T-cell (primary cell): ENCODE results near the gene ZNF692. TPM values are rescaled to one million over a fixed set of nuclear protein-coding genes. Genes with fewer than 3 reads are reported as not detected.
A peak's percentile ranks its signal among the peaks of the same experiment; 100 is the strongest.

Experiments used
- ATAC-seq, 4 experiments: fragments of 200-7000 bp in 3 of 4; fragments of 150-1000 bp in 1 of 4; cut with Tn5 transposase; replicated peaks in 1 of 4; 1 replicate in 3 of 4; 2 replicates in 1 of 4; pipeline ENCODE4 v1.10.0; 2021; ENCODE audit warnings: moderate library complexity in 3 of 4, mild to moderate bottlenecking in 2 of 4, moderate number of reproducible peaks in 1 of 4
- CTCF ChIA-PET, 2 donors: fragments of 300-600 bp; sonication (Branson Sonifier 250); formaldehyde crosslinking; loops; one replicate each; lab custom pipeline; 2022; ENCODE audit warnings: antibody characterized with exemption in 2 of 2; lab: Charles Lee
- POLR2A ChIA-PET, 2 donors: fragments of 300-600 bp; sonication (Branson Sonifier 250); formaldehyde crosslinking; loops; one replicate each; lab custom pipeline; 2022; ENCODE audit warnings: antibody characterized with exemption in 2 of 2; lab: Charles Lee
- DNase-seq, 35 experiments: peaks; one replicate each; pipeline versions ENCODE4 v3.0.0 to v3.0.0-alpha.2; 2013 to 2023
- H3K27ac ChIP-seq: one replicate; pipeline ENCODE4 v1.5.1; 2013; ENCODE audit warnings: low read length
- H3K27me3 ChIP-seq, 2 experiments: replicated peaks in 1 of 2; 1 replicate in 1 of 2; 2 replicates in 1 of 2; pipeline versions ENCODE4 v1.6.1 to v1.7.0; 2013; ENCODE audit warnings: low read length in 1 of 2, mixed read lengths in 1 of 2; ENCODE audit not compliant: control insufficient read depth in 2 of 2, insufficient read depth in 2 of 2; ENCODE audit errors: extremely low read depth in 1 of 2
- H3K36me3 ChIP-seq, 2 donors: 1 replicate in 1 of 2; 2 replicates in 1 of 2; pipeline versions ENCODE4 v1.6.1 to v1.7.0; 2013; ENCODE audit warnings: low read length in 1 of 2; ENCODE audit not compliant: control insufficient read depth in 2 of 2, insufficient read depth in 1 of 2; ENCODE audit errors: extremely low read depth in 1 of 2
- H3K4me1 ChIP-seq, 2 experiments: 1 replicate in 1 of 2; 2 replicates in 1 of 2; pipeline versions ENCODE4 v1.6.1 to v1.7.0; 2013; ENCODE audit warnings: low read length in 2 of 2, mixed read lengths in 1 of 2; ENCODE audit not compliant: insufficient read depth in 2 of 2, control insufficient read depth in 1 of 2; ENCODE audit errors: extremely low read depth in 1 of 2
- H3K4me3 ChIP-seq, 2 donors: 1 replicate in 1 of 2; 2 replicates in 1 of 2; pipeline versions ENCODE4 v1.5.1 to v1.7.0; 2013; ENCODE audit warnings: mild to moderate bottlenecking in 2 of 2, low read length in 1 of 2, moderate library complexity in 1 of 2; ENCODE audit not compliant: control insufficient read depth in 1 of 2; ENCODE audit errors: extremely low read depth in 1 of 2
- H3K9me3 ChIP-seq: 2 replicates; pipeline ENCODE4 v1.7.0; 2013
- H3K27ac Mint-ChIP-seq, 2 donors: one replicate each; pipeline ENCODE4 v1.8.0; 2020 to 2021; ENCODE audit warnings: mild to moderate bottlenecking in 2 of 2, mixed read lengths in 2 of 2
- H3K27me3 Mint-ChIP-seq, 2 donors: one replicate each; pipeline ENCODE4 v1.8.0; 2021 to 2022; ENCODE audit warnings: mixed read lengths in 2 of 2
- H3K36me3 Mint-ChIP-seq: one replicate; pipeline ENCODE4 v1.8.0; 2021; ENCODE audit warnings: mixed read lengths
- H3K4me1 Mint-ChIP-seq, 3 donors: one replicate each; pipeline ENCODE4 v1.8.0; 2020 to 2022; ENCODE audit warnings: mixed read lengths in 3 of 3, mild to moderate bottlenecking in 1 of 3
- H3K4me3 Mint-ChIP-seq, 3 donors: one replicate each; pipeline ENCODE4 v1.8.0; 2020 to 2022; ENCODE audit warnings: mild to moderate bottlenecking in 3 of 3, mixed read lengths in 3 of 3, moderate library complexity in 3 of 3
- H3K9me3 Mint-ChIP-seq, 3 donors: one replicate each; pipeline ENCODE4 v1.8.0; 2020 to 2022; ENCODE audit warnings: mixed read lengths in 3 of 3
- WGBS: methylation state at CpG from one replicate; pipeline ENCODE4 v1.1.5; 2013; ENCODE audit warnings: missing lambda C conversion rate; ENCODE audit not compliant: insufficient coverage; 5-methylcytosine and 5-hydroxymethylcytosine counted together
- total RNA-seq, 35 experiments: library from RNA in 6 of 35; stranded (reverse) in 6 of 35; fragments of 120-200 nt in 1 of 35; gene quantifications; one replicate each; pipeline versions ENCODE4 v1.2.1 to v1.2.4 and lab custom pipeline; 2013 to 2026

The ZNF692 gene
- total RNA-seq, 5 donors from 2014 or later (not counting 1 experiment from before 2014, with no cell fraction given) = 53.9 to 88.1 (median 78.7) TPM

GRCh38 chr1:248904437-248905216 is 45.7 kb upstream of the ZNF692 start:
- ChIA-PET POLR2A (no interaction called here), CTCF (interaction anchor here in 1 of 2 donors (0.8 to 1.0 kb wide), 3 partner anchors 51 to 79 kb away, joined by 3 to 6 read pairs (median 5); partner anchors contain the start of gene SH3BP5L)
- Histone ChIP-seq H3K36me3 (no peaks in the 10 kb centered on the region), H3K27ac (no peak overlapping the region), H3K27me3 (no peaks in the 10 kb centered on the region), H3K4me1 (peaks cover 2 to 14% of the 10 kb centered on the region in 2 experiments), H3K4me3 (no peak overlapping the region), H3K9me3 (no peaks in the 10 kb centered on the region)
- H3K36me3 Mint-ChIP-seq = peaks cover 7% of the 10 kb centered on the region
- no peak for DNase-seq
- no peak overlapping the region for H3K27ac Mint-ChIP-seq
- H3K4me1 Mint-ChIP-seq = peaks cover 25 to 38% (median 34%) of the 10 kb centered on the region in 3 donors
- peaks cover 0 to 6% of the 10 kb centered on the region in 2 donors for H3K27me3 Mint-ChIP-seq
- no peak for ATAC-seq
- WGBS = 71% methylated on average over 1 of the region's 3 CpGs
- peak overlapping the region in 1 of 3 donors; percentile 90 for H3K4me3 Mint-ChIP-seq
- no peaks in the 10 kb centered on the region for H3K9me3 Mint-ChIP-seq

- H3K4me3 Mint-ChIP-seq = no peak overlapping the region
- no peaks in the 10 kb centered on the region for H3K36me3 Mint-ChIP-seq
- H3K4me3 ChIP-seq = no peak overlapping the region
- POLR2A ChIA-PET = no interaction called here
- peaks cover 7 to 9% (median 8%) of the 10 kb centered on the region in 3 donors for H3K4me1 Mint-ChIP-seq
- 60% methylated on average over 1 of the region's 2 CpGs for WGBS
- CTCF ChIA-PET = no interaction called here
- H3K27ac Mint-ChIP-seq = no peak overlapping the region
- no peak overlapping the region for H3K27ac ChIP-seq
- peaks cover 13 to 28% of the 10 kb centered on the region in 2 donors for H3K27me3 Mint-ChIP-seq
- peaks cover 0 to 13% of the 10 kb centered on the region in 2 experiments for H3K27me3 ChIP-seq
- ATAC-seq (no peak), DNase-seq (no peak)
- no peaks in the 10 kb centered on the region for H3K9me3 ChIP-seq
- H3K4me1 ChIP-seq = peaks cover 2 to 5% of the 10 kb centered on the region in 2 experiments
- H3K9me3 Mint-ChIP-seq = no peaks in the 10 kb centered on the region
- H3K36me3 ChIP-seq = no peaks in the 10 kb centered on the region
Observed at GRCh38 chr1:248901578-248901977, 42.7 kb upstream of the ZNF692 start.

GRCh38 chr1:248900637-248901036 is 41.8 kb upstream of the ZNF692 start:
- Histone ChIP-seq H3K9me3 (no peaks in the 10 kb centered on the region), H3K4me1 (peaks cover 2% of the 10 kb centered on the region in 2 experiments), H3K27ac (no peak overlapping the region), H3K36me3 (no peaks in the 10 kb centered on the region), H3K4me3 (no peak overlapping the region), H3K27me3 (peaks cover 0 to 16% of the 10 kb centered on the region in 2 experiments)
- no peak for ATAC-seq
- Mint-ChIP-seq H3K4me3 (no peak overlapping the region), H3K36me3 (no peaks in the 10 kb centered on the region), H3K9me3 (no peaks in the 10 kb centered on the region), H3K27ac (no peak overlapping the region), H3K4me1 (peaks cover 2 to 5% (median 4%) of the 10 kb centered on the region in 3 donors), H3K27me3 (peaks cover 22 to 36% of the 10 kb centered on the region in 2 donors)
- no CpG with 5 or more reads among the region's 1 CpG for WGBS
- no peak for DNase-seq
- ChIA-PET POLR2A (interaction anchor here in 1 of 2 donors (0.6 kb wide), 1 partner anchor 279 kb away, joined by 3 read pairs; no protein-coding TSS in a partner anchor), CTCF (no interaction called here)

- no peaks in the 10 kb centered on the region for H3K9me3 ChIP-seq
- Mint-ChIP-seq H3K27ac (no peak overlapping the region), H3K27me3 (peaks cover 30 to 44% of the 10 kb centered on the region in 2 donors), H3K36me3 (no peaks in the 10 kb centered on the region), H3K4me3 (no peak overlapping the region), H3K4me1 (no peaks in the 10 kb centered on the region), H3K9me3 (no peaks in the 10 kb centered on the region)
- POLR2A ChIA-PET = no interaction called here
- 60% methylated on average over 4 of the region's 9 CpGs for WGBS
- no peaks in the 10 kb centered on the region for H3K36me3 ChIP-seq
- ATAC-seq (no peak), DNase-seq (no peak)
- CTCF ChIA-PET = no interaction called here
- H3K27ac ChIP-seq = no peak overlapping the region
- peaks cover 0 to 20% of the 10 kb centered on the region in 2 experiments for H3K27me3 ChIP-seq
- H3K4me3 ChIP-seq = no peak overlapping the region
- H3K4me1 ChIP-seq = no peaks in the 10 kb centered on the region
Observed at GRCh38 chr1:248897412-248898337, 38.8 kb upstream of the ZNF692 start.

GRCh38 chr1:248894837-248895236 is 36.0 kb upstream of the ZNF692 start:
- H3K4me1 ChIP-seq = no peaks in the 10 kb centered on the region
- peaks cover 0 to 33% of the 10 kb centered on the region in 2 experiments for H3K27me3 ChIP-seq
- no peak for DNase-seq
- H3K27me3 Mint-ChIP-seq = peaks cover 42 to 52% of the 10 kb centered on the region in 2 donors
- no peak for ATAC-seq
- H3K36me3 ChIP-seq = no peaks in the 10 kb centered on the region
- POLR2A ChIA-PET = no interaction called here
- H3K4me3 ChIP-seq = no peak overlapping the region
- H3K27ac Mint-ChIP-seq = no peak overlapping the region
- H3K4me1 Mint-ChIP-seq = no peaks in the 10 kb centered on the region
- H3K9me3 Mint-ChIP-seq = no peaks in the 10 kb centered on the region
- H3K9me3 ChIP-seq = no peaks in the 10 kb centered on the region
- no peak overlapping the region for H3K4me3 Mint-ChIP-seq
- no peaks in the 10 kb centered on the region for H3K36me3 Mint-ChIP-seq
- CTCF ChIA-PET = no interaction called here
- H3K27ac ChIP-seq = no peak overlapping the region

GRCh38 chr1:248892590-248892989 is 33.7 kb upstream of the ZNF692 start:
- H3K4me3 Mint-ChIP-seq = no peak overlapping the region
- Histone ChIP-seq H3K27me3 (peaks cover 0 to 25% of the 10 kb centered on the region in 2 experiments), H3K27ac (no peak overlapping the region), H3K36me3 (no peaks in the 10 kb centered on the region), H3K9me3 (no peaks in the 10 kb centered on the region), H3K4me3 (no peak overlapping the region), H3K4me1 (no peaks in the 10 kb centered on the region)
- no CpG with 5 or more reads among the region's 1 CpG for WGBS
- H3K9me3 Mint-ChIP-seq = no peaks in the 10 kb centered on the region
- ATAC-seq = no peak
- H3K27ac Mint-ChIP-seq = no peak overlapping the region
- ChIA-PET POLR2A (no interaction called here), CTCF (no interaction called here)
- H3K27me3 Mint-ChIP-seq = peaks cover 34 to 36% of the 10 kb centered on the region in 2 donors
- H3K4me1 Mint-ChIP-seq = no peaks in the 10 kb centered on the region
- no peak for DNase-seq
- H3K36me3 Mint-ChIP-seq = no peaks in the 10 kb centered on the region
